GM12878 (cell line): Measurements from ENCODE around the gene LRRC2. TPM values are rescaled to one million over a fixed set of nuclear protein-coding genes. Genes with fewer than 3 reads are reported as not detected.
"Not testable (repeated sequence)": the region's sequence is repeated elsewhere in the genome, so short reads cannot be mapped to it uniquely, and the experiment has no call there.

Experiments used
- ATAC-seq: fragments of 200-7000 bp; cut with Tn5 transposase; 3 replicates; pipeline ENCODE4 v1.9.1; 2020; ENCODE audit warnings: mild to moderate bottlenecking, moderate library complexity
- BruUV-seq: library from RNA; stranded (reverse); fragments of 400-500 nt; replicated peaks from 2 replicates; lab custom pipeline; 2021; lab: Mats Ljungman, UMichigan
- CTCF ChIA-PET: fragments of 300-600 bp; sonication (Branson Sonifier 250); formaldehyde crosslinking; extraction: SDS; loops from one replicate; lab custom pipeline; 2021; ENCODE audit warnings: inconsistent platforms; lab: Yijun Ruan, JAX
- POLR2A ChIA-PET: fragments of 350-600 bp; formaldehyde crosslinking; extraction: SDS; loops from one replicate; lab custom pipeline; 2021; ENCODE audit warnings: inconsistent platforms; lab: Charles Lee
- RAD21 ChIA-PET: fragments of 300-600 bp; sonication (Branson Sonifier 250); formaldehyde crosslinking; loops from one replicate; lab custom pipeline; 2023; ENCODE audit warnings: antibody characterized with exemption; ENCODE audit not compliant: unreplicated experiment; lab: Charles Lee
- SMC1A ChIA-PET: fragments of 300-600 bp; sonication (Branson Sonifier 250); formaldehyde crosslinking; loops from one replicate; lab custom pipeline; 2023; ENCODE audit not compliant: unreplicated experiment, uncharacterized antibody; lab: Charles Lee
- DNase-seq: peaks from one replicate; pipeline ENCODE4 v3.0.0-alpha.2; 2011; ENCODE audit warnings: low read depth, low spot score
- FAIRE-seq: peaks from 3 replicates; lab custom pipeline; 2011; peaks lifted over from hg19 to GRCh38; lab: Jason Lieb, UNC
- H2AFZ ChIP-seq: 2 replicates; pipeline ENCODE4 v1.6.0; 2011; ENCODE audit warnings: low read depth, low read length, control low read depth; ENCODE audit not compliant: control insufficient read depth
- H3K27ac ChIP-seq: 2 replicates; pipeline ENCODE4 v1.5.1; 2011; ENCODE audit warnings: control low read depth; ENCODE audit not compliant: control insufficient read depth, insufficient read depth
- H3K27me3 ChIP-seq, 2 experiments: replicated peaks in 1 of 2; 2 replicates each; pipeline versions ENCODE4 v1.6.0 to v1.6.1; 2011; ENCODE audit warnings: low read length in 1 of 2; ENCODE audit not compliant: control insufficient read depth in 2 of 2, insufficient read depth in 2 of 2
- H3K36me3 ChIP-seq, 2 experiments: 2 replicates each; pipeline ENCODE4 v1.5.1; 2011; ENCODE audit warnings: low read length in 1 of 2; ENCODE audit not compliant: control insufficient read depth in 2 of 2, insufficient read depth in 2 of 2
- H3K4me1 ChIP-seq: 2 replicates; pipeline ENCODE4 v1.6.1; 2011; ENCODE audit warnings: mild to moderate bottlenecking, low read length, moderate library complexity, mixed read lengths; ENCODE audit not compliant: control insufficient read depth, insufficient read depth
- H3K4me2 ChIP-seq: 2 replicates; pipeline ENCODE4 v1.6.0; 2011; ENCODE audit warnings: control low read depth; ENCODE audit not compliant: control insufficient read depth, insufficient read depth
- H3K4me3 ChIP-seq: fragments of 200-600 bp; sonication (generic); 2 replicates; pipeline ENCODE4 v1.5.1; 2016
- H3K79me2 ChIP-seq: 2 replicates; pipeline ENCODE4 v1.6.0; 2011; ENCODE audit warnings: low read length; ENCODE audit not compliant: control insufficient read depth, insufficient read depth
- H3K9ac ChIP-seq: 2 replicates; pipeline ENCODE4 v1.8.0; 2011; ENCODE audit warnings: low read length, control low read depth, mixed read lengths; ENCODE audit not compliant: control insufficient read depth, insufficient read depth
- H3K9me3 ChIP-seq: replicated peaks from 3 replicates; pipeline ENCODE4 v1.5.1; 2011; ENCODE audit warnings: mild to moderate bottlenecking, low read length; ENCODE audit not compliant: control insufficient read depth, insufficient read depth
- H4K20me1 ChIP-seq: 2 replicates; pipeline ENCODE4 v1.6.0; 2011; ENCODE audit not compliant: control insufficient read depth, insufficient read depth
- SMC3 ChIP-seq: IDR thresholded peaks from 2 replicates; pipeline ENCODE4 v1.6.1; 2011; ENCODE audit warnings: low read length, improper control_type of control experiment, borderline replicate concordance
- STAT1 ChIP-seq: fragments of 450-650 bp; conservative IDR thresholded peaks from 2 replicates; pipeline ENCODE4 v1.6.1; 2014; ENCODE audit warnings: antibody characterized with exemption, mild to moderate bottlenecking
- SUPT20H ChIP-seq: IDR thresholded peaks from 2 replicates; pipeline ENCODE4 v1.6.1; 2011; ENCODE audit warnings: low read depth, mild to moderate bottlenecking, low read length, moderate library complexity, borderline replicate concordance; ENCODE audit not compliant: control insufficient read depth
- YY1 ChIP-seq: IDR thresholded peaks from 2 replicates; pipeline ENCODE4 v1.6.1; 2011; ENCODE audit warnings: low read depth, mild to moderate bottlenecking, low read length
- ZNF207 ChIP-seq: fragments of 450-650 bp; IDR thresholded peaks from 2 replicates; pipeline ENCODE4 v1.6.1; 2014; ENCODE audit warnings: antibody characterized with exemption, mild to moderate bottlenecking, borderline replicate concordance
- ZSCAN29 ChIP-seq: fragments of 450-650 bp; IDR thresholded peaks from 2 replicates; pipeline ENCODE4 v1.6.1; 2017; ENCODE audit warnings: mild to moderate bottlenecking, moderate library complexity
- WGBS: methylation state at CpG from one replicate; pipeline ENCODE4 v1.1.6; 2016; ENCODE audit warnings: low lambda C conversion rate; ENCODE audit not compliant: insufficient replicate concordance, insufficient coverage; ENCODE audit errors: missing lambda C conversion rate; 5-methylcytosine and 5-hydroxymethylcytosine counted together
- in situ Hi-C: fragments of 300-500 bp; cut with MboI; formaldehyde crosslinking; loops from 9 replicates; pipeline ENCODE4 v1.14.3; 2018; ENCODE audit warnings: mixed read lengths
- intact Hi-C: fragments of 100-400 bp; cut with micrococcal nuclease; formaldehyde crosslinking; loops from one replicate; pipeline ENCODE4 v1.14.2; 2022; ENCODE audit not compliant: unreplicated experiment
- polyA plus RNA-seq, 11 experiments: library from polyadenylated mRNA; depleted of rRNA in 4 of 11; unstranded in 6 of 11; stranded (reverse) in 5 of 11; fragments of >200 nt; fragmentation: Nextera tagmentation in 4 of 11; fragmentation: Illumina TruSeq in 1 of 11; extraction: Ambion mirVana in 4 of 11; extraction: Trizol in 1 of 11; gene quantifications; 1 replicate in 1 of 11; 2 replicates in 10 of 11; pipeline versions ENCODE4 v1.2.1 to v1.2.3, GENCODE V29; 2011 to 2016; ENCODE audit warnings: inconsistent platforms in 2 of 11, missing spikeins in 2 of 11, low read depth in 1 of 11
- total RNA-seq, 4 experiments: library from RNA; depleted of rRNA in 3 of 4; stranded (reverse); fragments of >200 nt in 3 of 4; fragmentation: Illumina TruSeq in 1 of 4; extraction: Trizol in 1 of 4; gene quantifications; 2 replicates each; pipeline versions ENCODE4 v1.2.1 to v1.2.3, GENCODE V29; 2013 to 2021
- TF ChIP-seq, protein P1 (sequence below): IDR thresholded peaks from 2 replicates; pipeline ENCODE4 v1.6.1; 2012; ENCODE audit warnings: mild to moderate bottlenecking, low read depth, low read length

The LRRC2 gene
- total and polyA plus RNA-seq, 10 of the 15 experiments (the other 5 are each of a cell fraction or from before 2014, with no cell fraction given), result not detected

- Histone ChIP-seq H3K36me3 (no peaks in the 10 kb centered on the region), H3K4me2 (no peak overlapping the region), H3K9ac (no peak overlapping the region), H4K20me1 (no peaks in the 10 kb centered on the region), H3K4me3 (no peak overlapping the region), H2AFZ (no peak overlapping the region), H3K4me1 (peaks cover 7% of the 10 kb centered on the region; the same call in 1 of the 2 replicates), H3K27ac (no peak overlapping the region), H3K27me3 (no peaks in the 10 kb centered on the region), H3K9me3 (no peaks in the 10 kb centered on the region), H3K79me2 (no peaks in the 10 kb centered on the region)
- ChIA-PET RAD21 (interaction anchor here (0.9 to 1.0 kb wide), 2 partner anchors 9 to 79 kb away, joined by 4 read pairs; no protein-coding TSS in a partner anchor), POLR2A (interaction anchor here (0.6 to 0.7 kb wide), 2 partner anchors 147 to 1535 kb away, joined by 3 to 7 read pairs; no protein-coding TSS in a partner anchor), SMC1A (interaction anchor here (1.2 to 2.1 kb wide), 2 partner anchors 9 to 54 kb away, joined by 4 to 8 read pairs; no protein-coding TSS in a partner anchor), CTCF (interaction anchor here (0.6 to 4.9 kb wide), 2 partner anchors 15 to 60 kb away, joined by 3 to 32 read pairs; no protein-coding TSS in a partner anchor)
- TF ChIP-seq ZNF207, result no peak
- no peak for TF ChIP-seq YY1
- TF ChIP-seq STAT1, result no peak
- no peak for TF ChIP-seq SMC3
- no peak for TF ChIP-seq SUPT20H
- TF ChIP-seq, protein P1, sequence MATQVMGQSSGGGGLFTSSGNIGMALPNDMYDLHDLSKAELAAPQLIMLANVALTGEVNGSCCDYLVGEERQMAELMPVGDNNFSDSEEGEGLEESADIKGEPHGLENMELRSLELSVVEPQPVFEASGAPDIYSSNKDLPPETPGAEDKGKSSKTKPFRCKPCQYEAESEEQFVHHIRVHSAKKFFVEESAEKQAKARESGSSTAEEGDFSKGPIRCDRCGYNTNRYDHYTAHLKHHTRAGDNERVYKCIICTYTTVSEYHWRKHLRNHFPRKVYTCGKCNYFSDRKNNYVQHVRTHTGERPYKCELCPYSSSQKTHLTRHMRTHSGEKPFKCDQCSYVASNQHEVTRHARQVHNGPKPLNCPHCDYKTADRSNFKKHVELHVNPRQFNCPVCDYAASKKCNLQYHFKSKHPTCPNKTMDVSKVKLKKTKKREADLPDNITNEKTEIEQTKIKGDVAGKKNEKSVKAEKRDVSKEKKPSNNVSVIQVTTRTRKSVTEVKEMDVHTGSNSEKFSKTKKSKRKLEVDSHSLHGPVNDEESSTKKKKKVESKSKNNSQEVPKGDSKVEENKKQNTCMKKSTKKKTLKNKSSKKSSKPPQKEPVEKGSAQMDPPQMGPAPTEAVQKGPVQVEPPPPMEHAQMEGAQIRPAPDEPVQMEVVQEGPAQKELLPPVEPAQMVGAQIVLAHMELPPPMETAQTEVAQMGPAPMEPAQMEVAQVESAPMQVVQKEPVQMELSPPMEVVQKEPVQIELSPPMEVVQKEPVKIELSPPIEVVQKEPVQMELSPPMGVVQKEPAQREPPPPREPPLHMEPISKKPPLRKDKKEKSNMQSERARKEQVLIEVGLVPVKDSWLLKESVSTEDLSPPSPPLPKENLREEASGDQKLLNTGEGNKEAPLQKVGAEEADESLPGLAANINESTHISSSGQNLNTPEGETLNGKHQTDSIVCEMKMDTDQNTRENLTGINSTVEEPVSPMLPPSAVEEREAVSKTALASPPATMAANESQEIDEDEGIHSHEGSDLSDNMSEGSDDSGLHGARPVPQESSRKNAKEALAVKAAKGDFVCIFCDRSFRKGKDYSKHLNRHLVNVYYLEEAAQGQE, result no peak
- no peak for TF ChIP-seq ZSCAN29
- no TSS peak for BruUV-seq
- ATAC-seq (no peak), FAIRE-seq (no peak), DNase-seq (no peak)
- in situ Hi-C loops, result no loop called here
- WGBS, result 59% methylated on average over 4 of the region's 4 CpGs
- intact Hi-C loops, result no loop called here
Observed at GRCh38 chr3:46549408-46549904, 16.6 kb downstream of the LRRC2 start.

- in situ Hi-C loops, H3K36me3 ChIP-seq, H3K79me2 ChIP-seq, H2AFZ ChIP-seq, FAIRE-seq, H3K27ac ChIP-seq, H3K9me3 ChIP-seq, H3K9ac ChIP-seq, ATAC-seq, H3K4me3 ChIP-seq, H3K4me1 ChIP-seq, RAD21 ChIA-PET, H3K4me2 ChIP-seq, BruUV-seq, intact Hi-C loops, POLR2A ChIA-PET, DNase-seq, H4K20me1 ChIP-seq, H3K27me3 ChIP-seq: not testable (repeated sequence)
- SMC1A ChIA-PET, result interaction anchor here (1.2 to 2.1 kb wide), 2 partner anchors 10 to 53 kb away, joined by 4 to 8 read pairs; no protein-coding TSS in a partner anchor
- CTCF ChIA-PET, result interaction anchor here (4.9 kb wide), 1 partner anchor 60 kb away, joined by 32 read pairs; no protein-coding TSS in a partner anchor
- WGBS, result 100% methylated on average over 3 of the region's 3 CpGs
Observed at GRCh38 chr3:46548611-46549010, 17.5 kb downstream of the LRRC2 start.
